Osteoblast (primary cell): ENCODE measurements around the gene CACNA1I. TPM values are rescaled to one million over a fixed set of nuclear protein-coding genes. Genes with fewer than 3 reads are reported as not detected.

Experiments
- DNase-seq: peaks from one replicate; pipeline ENCODE4 v3.0.0; 2011; ENCODE audit warnings: low spot score, mixed read lengths; ENCODE audit not compliant: insufficient read length; ENCODE audit errors: missing footprints
- H2AFZ ChIP-seq: 2 replicates; pipeline ENCODE4 v1.6.0; 2011; ENCODE audit warnings: mild to moderate bottlenecking, low read length
- H3K27ac ChIP-seq: 2 replicates; pipeline ENCODE4 v1.5.1; 2011; ENCODE audit warnings: mild to moderate bottlenecking, low read depth, low read length, moderate library complexity
- H3K27me3 ChIP-seq: 2 replicates; pipeline ENCODE4 v1.6.0; 2012; ENCODE audit warnings: mild to moderate bottlenecking, control low read depth, inconsistent platforms, low read length, moderate library complexity; ENCODE audit not compliant: insufficient read depth
- H3K36me3 ChIP-seq: 2 replicates; pipeline ENCODE4 v1.5.1; 2011; ENCODE audit warnings: mild to moderate bottlenecking, low read length, control low read depth, moderate library complexity; ENCODE audit not compliant: insufficient read depth
- H3K4me1 ChIP-seq: 2 replicates; pipeline ENCODE4 v1.5.1; 2011; ENCODE audit warnings: mild to moderate bottlenecking, low read length, control low read depth, moderate library complexity; ENCODE audit not compliant: insufficient read depth
- H3K4me2 ChIP-seq: 2 replicates; pipeline ENCODE4 v1.6.0; 2011; ENCODE audit warnings: mild to moderate bottlenecking, low read length; ENCODE audit not compliant: insufficient read depth
- H3K4me3 ChIP-seq: fragments of 200-600 bp; sonication (generic); 3 replicates; pipeline ENCODE4 v1.5.1; 2012; ENCODE audit warnings: mild to moderate bottlenecking, low read length, inconsistent platforms; ENCODE audit not compliant: insufficient read depth
- H3K79me2 ChIP-seq: 2 replicates; pipeline ENCODE4 v1.6.0; 2012; ENCODE audit warnings: mild to moderate bottlenecking, low read length, control low read depth, inconsistent platforms; ENCODE audit not compliant: insufficient read depth
- H3K9me3 ChIP-seq: 2 replicates; pipeline ENCODE4 v1.5.1; 2011; ENCODE audit warnings: low read depth, low read length, control low read depth
- H4K20me1 ChIP-seq: 2 replicates; pipeline ENCODE4 v1.6.0; 2012; ENCODE audit warnings: mild to moderate bottlenecking, low read length, control low read depth; ENCODE audit not compliant: insufficient read depth
- CTCF ChIP-seq: IDR thresholded peaks from 2 replicates; pipeline ENCODE4 v1.5.1; 2011; ENCODE audit warnings: mild to moderate bottlenecking, low read depth, low read length, moderate library complexity; ENCODE audit errors: extremely low read depth
- total RNA-seq: library from RNA; depleted of rRNA; stranded (reverse); fragments of >200 nt; gene quantifications from 2 replicates; pipeline ENCODE4 v1.2.3, GENCODE V29; 2012

The CACNA1I gene
- total RNA-seq, 1 donor = under 0.01 TPM

- H3K9me3 ChIP-seq = peaks cover 8% of the 10 kb centered on the region
- H3K4me1 ChIP-seq = no peaks in the 10 kb centered on the region
Observed at GRCh38 chr22:39669432-39669831, 98.9 kb downstream of the CACNA1I start.

GRCh38 chr22:39671936-39672335 is 101.4 kb downstream of the CACNA1I start:
- Histone ChIP-seq H3K4me3 (no peak overlapping the region), H3K4me2 (no peak overlapping the region), H2AFZ (no peak overlapping the region), H3K36me3 (no peaks in the 10 kb centered on the region), H3K79me2 (no peaks in the 10 kb centered on the region), H3K4me1 (no peaks in the 10 kb centered on the region), H3K27me3 (no peaks in the 10 kb centered on the region), H4K20me1 (no peaks in the 10 kb centered on the region), H3K9me3 (peaks cover 8% of the 10 kb centered on the region), H3K27ac (no peak overlapping the region)
- no peak for DNase-seq
- no peak for TF ChIP-seq CTCF

More at GRCh38 chr22:39669432-39669831, 98.9 kb downstream of the CACNA1I start:
- no peak for TF ChIP-seq CTCF
- no peak for DNase-seq
- Histone ChIP-seq H3K4me3 (no peak overlapping the region), H4K20me1 (no peaks in the 10 kb centered on the region), H3K4me2 (no peak overlapping the region), H3K36me3 (no peaks in the 10 kb centered on the region), H3K79me2 (no peaks in the 10 kb centered on the region), H3K27ac (no peak overlapping the region), H3K27me3 (no peaks in the 10 kb centered on the region), H2AFZ (no peak overlapping the region)

- no peak for DNase-seq
- TF ChIP-seq CTCF = no peak
Observed at GRCh38 chr22:39674536-39674935, 104.0 kb downstream of the CACNA1I start.

GRCh38 chr22:39675947-39676346 is 105.4 kb downstream of the CACNA1I start:
- no peak overlapping the region for H3K4me2 ChIP-seq
- no peaks in the 10 kb centered on the region for H3K4me1 ChIP-seq
- no peak overlapping the region for H3K4me3 ChIP-seq
- H4K20me1 ChIP-seq = no peaks in the 10 kb centered on the region
- H2AFZ ChIP-seq = no peak overlapping the region
- no peak overlapping the region for H3K27ac ChIP-seq
- no peaks in the 10 kb centered on the region for H3K36me3 ChIP-seq
- H3K79me2 ChIP-seq = no peaks in the 10 kb centered on the region
- TF ChIP-seq CTCF = no peak
- no peak for DNase-seq
- no peaks in the 10 kb centered on the region for H3K27me3 ChIP-seq
- peaks cover 8% of the 10 kb centered on the region for H3K9me3 ChIP-seq

More at GRCh38 chr22:39674536-39674935, 104.0 kb downstream of the CACNA1I start:
- no peak overlapping the region for H2AFZ ChIP-seq
- no peaks in the 10 kb centered on the region for H3K36me3 ChIP-seq
- H3K27ac ChIP-seq = no peak overlapping the region
- no peaks in the 10 kb centered on the region for H3K4me1 ChIP-seq
- H3K4me2 ChIP-seq = no peak overlapping the region
- no peaks in the 10 kb centered on the region for H3K79me2 ChIP-seq
- H3K27me3 ChIP-seq = no peaks in the 10 kb centered on the region
- H3K9me3 ChIP-seq = peaks cover 8% of the 10 kb centered on the region
- no peak overlapping the region for H3K4me3 ChIP-seq
- H4K20me1 ChIP-seq = no peaks in the 10 kb centered on the region
